Activated naive CD8-positive, alpha-beta T cell treated with anti-CD3 and anti-CD28 coated beads for 36 hours (primary cell): ENCODE measurements around the gene RPS5. TPM values are rescaled to one million over a fixed set of nuclear protein-coding genes. Genes with fewer than 3 reads are reported as not detected.
"Not testable (repeated sequence)": the region's sequence is repeated elsewhere in the genome, so short reads cannot be mapped to it uniquely, and the experiment has no call there.

ENCODE experiments used
- DNase-seq: peaks from one replicate; pipeline ENCODE4 v3.0.0; 2021
- H3K27ac Mint-ChIP-seq: one replicate; pipeline ENCODE4 v1.8.0; 2022; ENCODE audit warnings: mild to moderate bottlenecking, moderate library complexity, mixed read lengths
- H3K27me3 Mint-ChIP-seq: one replicate; pipeline ENCODE4 v1.8.0; 2022; ENCODE audit warnings: mild to moderate bottlenecking, mixed read lengths
- H3K36me3 Mint-ChIP-seq: one replicate; pipeline ENCODE4 v1.8.0; 2021; ENCODE audit warnings: mild to moderate bottlenecking, mixed read lengths
- H3K4me1 Mint-ChIP-seq: one replicate; pipeline ENCODE4 v1.8.0; 2021; ENCODE audit warnings: mixed read lengths
- H3K4me3 Mint-ChIP-seq: one replicate; pipeline ENCODE4 v1.8.0; 2022; ENCODE audit warnings: mild to moderate bottlenecking, moderate library complexity, mixed read lengths
- H3K9me3 Mint-ChIP-seq: one replicate; pipeline ENCODE4 v1.8.0; 2022; ENCODE audit warnings: mixed read lengths
- total RNA-seq, 2 experiments: library from RNA; stranded (reverse); gene quantifications; one replicate each; pipeline ENCODE4 v1.2.3, GENCODE V29; 2021

Gene RPS5
- total RNA-seq, 2 experiments from 2014 or later: 1,717 to 1,777 TPM

DNA sequence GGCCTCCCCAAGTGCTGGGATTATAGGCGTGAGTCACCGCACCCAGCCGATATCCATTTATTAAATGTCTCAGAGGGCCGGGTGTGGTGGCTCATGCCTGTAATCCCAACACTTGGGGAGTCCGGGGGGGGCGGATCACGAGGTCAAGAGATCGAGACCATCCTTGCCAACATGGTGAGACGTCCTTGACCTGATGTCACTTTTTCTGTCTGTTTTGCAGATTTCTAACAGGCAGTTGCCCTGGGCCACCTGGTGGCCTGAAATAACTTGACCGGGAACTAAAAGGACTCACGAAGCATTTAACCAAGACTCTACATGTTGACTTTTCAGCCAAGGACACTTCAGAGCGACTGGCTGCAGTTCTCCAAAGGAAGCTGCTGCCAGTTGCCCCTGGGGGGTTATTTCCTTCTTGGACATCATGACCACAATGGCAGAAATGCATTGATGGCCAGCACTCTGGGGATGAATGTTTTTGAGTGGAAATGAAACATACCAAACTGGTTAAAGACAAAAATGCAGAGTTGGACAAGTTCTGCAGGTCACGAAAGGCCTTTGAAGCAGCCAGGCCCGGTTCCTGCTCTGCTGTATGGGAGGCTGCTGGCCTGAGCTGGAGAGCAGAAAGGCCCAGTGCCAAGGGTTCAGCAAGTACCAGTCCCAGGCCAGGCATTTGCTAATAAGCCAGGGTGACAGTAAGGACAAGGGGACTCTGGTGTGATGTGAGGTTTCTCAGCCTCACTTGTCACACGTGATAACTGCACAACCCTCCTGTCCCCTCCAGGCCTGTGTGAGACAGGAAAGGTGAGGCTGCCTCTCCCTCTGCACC lies 14.5 kb upstream of the RPS5 start:
- Mint-ChIP-seq H3K27ac (no peak overlapping the region), H3K9me3 (no peaks in the 10 kb centered on the region), H3K4me1 (peaks cover 3% of the 10 kb centered on the region), H3K27me3 (no peaks in the 10 kb centered on the region), H3K36me3 (no peaks in the 10 kb centered on the region), H3K4me3 (no peak overlapping the region)
- no peak for DNase-seq

DNA sequence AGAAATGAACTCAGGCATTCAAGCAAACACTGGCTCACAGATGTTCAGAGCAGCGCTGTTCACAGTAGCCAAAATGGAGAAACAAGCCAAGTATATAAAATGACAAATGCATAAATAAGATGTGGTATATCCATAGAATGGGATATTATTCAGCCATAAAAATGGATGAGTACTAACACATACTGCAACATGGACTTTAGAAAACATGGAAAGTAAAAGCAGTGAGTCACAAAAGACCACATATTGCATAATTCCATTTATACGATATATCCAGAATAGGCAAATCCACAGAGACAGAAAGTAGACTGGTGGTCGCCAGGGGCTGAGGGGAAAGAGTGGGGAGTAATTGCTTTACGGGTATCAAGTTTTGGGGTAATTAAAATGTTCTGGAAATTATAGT lies 12.9 kb upstream of the RPS5 start:
- Mint-ChIP-seq H3K27ac (no peak overlapping the region), H3K36me3 (no peaks in the 10 kb centered on the region), H3K27me3 (no peaks in the 10 kb centered on the region), H3K4me3 (no peak overlapping the region), H3K4me1 (peaks cover 7% of the 10 kb centered on the region), H3K9me3 (no peaks in the 10 kb centered on the region)
- DNase-seq: no peak

DNA sequence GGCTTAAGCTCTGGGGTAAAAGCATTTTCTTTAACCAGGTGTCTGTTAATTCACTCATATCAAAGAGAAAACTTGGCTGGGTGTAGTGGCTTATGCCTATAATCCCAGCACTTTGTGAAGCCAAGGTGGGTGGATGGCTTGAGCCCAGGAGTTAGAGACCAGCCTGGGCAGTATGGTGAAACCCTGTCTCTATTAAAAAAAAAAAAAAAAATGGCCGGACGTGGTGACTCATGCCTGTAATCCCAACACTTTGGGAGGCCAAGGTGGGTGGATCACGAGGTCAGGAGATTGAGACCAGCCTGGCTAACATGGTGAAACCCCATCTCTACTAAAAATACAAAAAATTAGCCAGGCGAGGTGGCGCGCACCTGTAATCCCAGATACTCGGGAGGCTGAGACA lies 10.3 kb upstream of the RPS5 start:
- DNase-seq: not testable (repeated sequence)

DNA sequence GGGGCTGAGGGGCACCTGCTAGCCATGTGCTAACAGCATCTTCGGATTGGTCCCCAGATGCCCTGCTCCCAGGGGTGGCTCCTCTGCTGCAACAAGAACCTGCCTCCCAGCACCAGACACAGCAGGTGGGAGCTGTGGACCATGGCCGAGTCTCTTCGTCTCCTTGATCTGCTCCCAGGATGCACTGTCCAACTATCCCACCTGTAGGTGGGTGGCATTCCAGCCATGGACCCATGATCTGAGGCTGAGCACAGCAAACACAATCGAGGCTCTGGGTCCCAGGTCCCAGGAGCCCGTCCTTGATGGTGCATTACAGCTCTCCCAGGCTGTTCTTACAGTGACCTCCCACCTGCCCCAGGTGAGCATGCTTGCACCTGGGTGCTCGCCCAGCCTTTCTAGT lies 7.8 kb upstream of the RPS5 start:
- Mint-ChIP-seq H3K4me1 (peaks cover 23% of the 10 kb centered on the region), H3K36me3 (no peaks in the 10 kb centered on the region), H3K27ac (peak overlapping the region; percentile 88), H3K27me3 (no peaks in the 10 kb centered on the region), H3K9me3 (no peaks in the 10 kb centered on the region), H3K4me3 (peak overlapping the region; percentile 85)
- DNase-seq: no peak

More for the DNA sequence above, 10.3 kb upstream of the RPS5 start:
- H3K36me3 Mint-ChIP-seq, H3K27me3 Mint-ChIP-seq, H3K27ac Mint-ChIP-seq, H3K9me3 Mint-ChIP-seq, H3K4me3 Mint-ChIP-seq: not testable (repeated sequence)
- H3K4me1 Mint-ChIP-seq: peaks cover 17% of the 10 kb centered on the region

DNA sequence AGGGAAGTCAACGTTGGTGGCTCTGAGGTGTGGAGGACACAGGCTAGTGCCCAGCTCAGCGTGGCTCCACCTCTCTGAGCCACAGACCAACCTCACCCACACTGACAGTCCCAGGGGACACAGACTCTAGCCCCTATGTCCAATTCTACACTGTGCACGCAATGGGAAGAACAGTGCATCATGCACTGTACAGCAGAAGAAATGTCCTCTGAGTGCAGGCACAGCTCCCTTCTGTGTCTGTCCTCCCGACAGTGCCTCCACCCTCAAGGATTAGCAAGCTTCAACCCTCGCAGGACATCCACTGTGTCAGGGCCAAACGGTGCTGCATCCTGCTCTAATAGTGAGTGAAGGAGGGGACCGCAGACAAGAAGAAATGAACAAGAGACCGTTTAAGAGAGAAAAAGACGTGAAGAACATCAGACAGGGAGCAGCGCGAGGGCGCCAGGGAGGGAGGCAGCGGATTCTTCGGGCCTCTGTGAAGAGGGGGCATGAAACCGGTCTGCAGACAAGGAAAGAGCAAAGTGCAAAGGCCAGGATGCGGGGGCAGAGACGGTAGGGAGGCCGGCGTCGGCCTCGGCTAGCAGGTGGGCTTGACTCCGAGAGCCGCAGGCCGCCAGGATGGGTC lies 6.9 kb upstream of the RPS5 start:
- no peaks in the 10 kb centered on the region for H3K36me3 Mint-ChIP-seq

DNA sequence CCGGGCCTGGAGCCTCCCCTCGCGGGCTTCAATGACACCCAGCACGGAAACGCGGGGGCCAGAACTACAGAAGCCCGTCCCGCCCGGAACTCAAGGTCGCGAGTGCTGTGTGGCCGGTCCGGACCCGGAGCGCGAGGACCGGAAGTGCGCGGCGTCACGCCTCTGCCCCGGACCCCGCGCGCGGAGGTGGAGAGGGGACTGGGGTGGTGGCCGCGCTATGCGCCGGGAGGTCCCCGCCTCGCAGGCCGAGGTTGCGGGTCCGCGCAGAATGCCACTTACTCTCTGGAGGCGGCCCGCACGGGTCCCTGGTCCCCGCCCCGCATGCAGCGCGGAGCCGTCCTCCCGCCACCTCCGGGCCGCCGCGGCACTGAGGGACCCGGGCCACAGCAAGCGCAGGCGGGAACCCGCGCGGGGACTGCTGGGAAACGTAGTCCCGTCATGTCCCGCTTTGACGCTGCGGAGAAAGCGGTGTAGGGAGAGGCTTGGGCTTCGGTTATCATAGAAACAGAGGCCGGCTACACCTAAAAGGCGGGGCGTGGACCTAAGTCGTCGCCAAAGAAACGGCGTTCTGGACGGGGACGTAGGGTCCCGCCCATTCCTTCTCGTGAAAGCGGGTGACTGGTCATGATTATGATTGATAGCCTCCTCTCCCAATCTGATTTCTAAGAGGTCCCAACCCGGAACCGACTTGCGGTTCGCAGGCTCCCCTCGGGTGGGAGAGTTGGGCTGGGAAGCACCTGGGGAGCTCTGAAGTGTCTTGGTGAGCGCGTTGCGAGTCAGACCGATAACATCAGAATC lies 6.2 kb upstream of the RPS5 start, which contains the start of gene ZNF837:
Gene ZNF837 (minus strand): TSS at position 369 of the 798 bp plus-strand sequence. CDS start 11,698 bp downstream, outside the sequence.
- Mint-ChIP-seq H3K27ac (peak within 1 kb of the TSS; percentile 88), H3K27me3 (no peaks in the 10 kb centered on the region), H3K9me3 (no peaks in the 10 kb centered on the region), H3K36me3 (no peaks in the 10 kb centered on the region), H3K4me1 (peaks cover 25% of the 10 kb centered on the region), H3K4me3 (peak within 1 kb of the TSS; percentile 85)
- DNase-seq: peak; percentile 98

More for the DNA sequence above, 6.9 kb upstream of the RPS5 start:
- Mint-ChIP-seq H3K27me3 (no peaks in the 10 kb centered on the region), H3K27ac (peak overlapping the region; percentile 88), H3K9me3 (no peaks in the 10 kb centered on the region), H3K4me1 (peaks cover 21% of the 10 kb centered on the region), H3K4me3 (peak overlapping the region; percentile 85)
- no peak for DNase-seq

DNA sequence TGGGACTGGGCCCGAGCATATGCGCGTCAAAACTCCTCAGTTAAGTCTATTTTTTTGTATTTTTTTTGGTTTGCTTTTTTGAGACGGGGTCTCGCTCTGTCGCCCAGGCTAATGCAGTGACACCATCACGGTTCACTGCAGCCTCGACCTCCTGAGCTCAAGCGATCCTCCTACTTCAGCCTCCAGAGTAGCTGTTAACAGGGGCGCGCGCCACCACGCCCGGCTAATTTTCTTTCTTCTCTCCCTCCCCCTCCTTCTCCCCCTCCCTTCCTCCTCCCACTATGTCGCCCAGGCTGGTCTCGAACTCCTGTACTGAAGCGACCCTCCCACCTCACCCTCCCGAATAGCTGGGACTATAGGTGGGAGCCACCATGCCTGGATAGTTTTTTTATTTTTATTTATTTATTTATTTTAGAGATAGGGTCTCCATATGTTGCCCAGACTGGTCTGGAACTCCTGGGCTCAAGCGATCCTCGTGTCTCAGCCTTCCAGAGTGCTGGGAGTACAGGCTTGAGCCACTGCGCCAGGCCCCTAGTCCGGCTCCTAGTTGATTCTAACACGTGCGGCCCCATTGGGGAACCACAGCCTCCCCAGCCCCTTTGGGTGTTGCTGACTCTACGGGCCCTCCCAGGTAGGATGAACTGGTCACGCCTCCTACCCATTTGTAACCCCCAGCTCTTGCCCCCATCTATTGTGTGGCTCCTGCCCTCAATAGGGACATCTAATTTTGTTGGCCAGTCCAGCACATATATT lies 5.4 kb upstream of the RPS5 start:
- no peak for DNase-seq
- Mint-ChIP-seq H3K27ac (peak overlapping the region; percentile 88), H3K27me3 (no peaks in the 10 kb centered on the region), H3K36me3 (no peaks in the 10 kb centered on the region), H3K4me1 (peaks cover 25% of the 10 kb centered on the region), H3K4me3 (peak overlapping the region; percentile 85), H3K9me3 (no peaks in the 10 kb centered on the region)

DNA sequence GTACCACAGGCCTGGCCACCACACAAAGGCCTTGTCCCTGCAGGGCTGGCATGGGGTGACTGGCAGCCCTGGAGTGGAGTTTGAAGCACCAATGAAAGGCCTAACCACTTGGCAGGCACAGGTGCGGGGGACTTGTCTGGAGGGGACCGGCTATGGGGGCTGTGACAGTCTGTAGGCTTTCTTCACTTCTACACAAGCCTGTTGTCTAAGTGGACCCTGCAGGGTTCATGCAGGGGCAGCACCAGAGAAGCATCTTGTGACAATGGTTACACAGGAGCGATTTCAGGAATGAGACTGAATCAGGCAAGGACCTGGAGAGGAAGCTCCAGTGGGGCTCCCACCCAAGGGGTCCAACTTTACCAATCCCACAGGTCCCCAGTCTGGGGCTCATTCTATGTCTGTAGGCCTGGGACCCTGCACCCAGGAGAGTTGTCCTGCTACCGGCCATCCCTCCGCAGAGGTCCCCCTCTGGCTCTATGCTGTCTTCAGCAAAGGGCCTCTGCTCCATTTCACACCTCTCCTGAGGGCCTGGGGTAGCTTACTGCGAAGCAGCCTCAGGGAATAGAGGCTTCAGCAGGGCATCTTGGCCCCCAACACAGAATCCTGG lies 4.0 kb upstream of the RPS5 start:
- H3K4me1 Mint-ChIP-seq: peaks cover 28% of the 10 kb centered on the region
- no peaks in the 10 kb centered on the region for H3K27me3 Mint-ChIP-seq
- H3K4me3 Mint-ChIP-seq: no peak overlapping the region
- no peak for DNase-seq
- H3K27ac Mint-ChIP-seq: no peak overlapping the region
- no peaks in the 10 kb centered on the region for H3K9me3 Mint-ChIP-seq
- H3K36me3 Mint-ChIP-seq: peaks cover 12% of the 10 kb centered on the region

DNA sequence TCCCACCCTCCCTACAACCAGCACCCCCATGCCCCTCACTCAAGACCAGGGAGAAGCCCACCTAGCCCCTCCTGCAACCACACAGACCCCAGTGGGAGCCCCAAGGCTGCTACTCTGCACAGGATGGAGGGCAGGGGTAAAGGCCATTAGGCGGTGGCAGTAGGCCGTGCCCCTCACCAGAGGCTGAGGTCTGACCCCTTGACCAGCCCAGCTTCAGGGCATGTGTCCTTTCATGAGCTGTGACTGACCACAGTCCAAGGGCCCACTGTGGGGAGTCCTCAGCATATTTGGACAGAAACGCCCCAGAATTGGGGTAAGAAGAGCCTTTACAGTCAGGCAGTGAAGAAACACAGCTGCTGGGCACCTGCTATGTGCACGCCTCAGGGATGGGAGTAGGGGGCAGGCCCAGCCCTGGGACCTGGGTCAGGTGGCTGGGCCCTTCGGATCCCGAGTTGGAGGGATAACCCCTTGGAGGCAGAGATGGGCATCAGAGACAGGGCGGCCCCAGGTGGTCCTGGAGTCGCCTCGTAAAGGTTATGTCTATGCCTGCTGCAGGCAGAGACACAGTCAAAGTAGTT lies 1.7 kb upstream of the RPS5 start:
- H3K4me1 Mint-ChIP-seq: peaks cover 28% of the 10 kb centered on the region
- no peak for DNase-seq
- no peaks in the 10 kb centered on the region for H3K9me3 Mint-ChIP-seq
- no peaks in the 10 kb centered on the region for H3K27me3 Mint-ChIP-seq
- H3K4me3 Mint-ChIP-seq: peak overlapping the region; percentile 98
- peak overlapping the region; percentile 98 for H3K27ac Mint-ChIP-seq
- peaks cover 30% of the 10 kb centered on the region for H3K36me3 Mint-ChIP-seq

DNA sequence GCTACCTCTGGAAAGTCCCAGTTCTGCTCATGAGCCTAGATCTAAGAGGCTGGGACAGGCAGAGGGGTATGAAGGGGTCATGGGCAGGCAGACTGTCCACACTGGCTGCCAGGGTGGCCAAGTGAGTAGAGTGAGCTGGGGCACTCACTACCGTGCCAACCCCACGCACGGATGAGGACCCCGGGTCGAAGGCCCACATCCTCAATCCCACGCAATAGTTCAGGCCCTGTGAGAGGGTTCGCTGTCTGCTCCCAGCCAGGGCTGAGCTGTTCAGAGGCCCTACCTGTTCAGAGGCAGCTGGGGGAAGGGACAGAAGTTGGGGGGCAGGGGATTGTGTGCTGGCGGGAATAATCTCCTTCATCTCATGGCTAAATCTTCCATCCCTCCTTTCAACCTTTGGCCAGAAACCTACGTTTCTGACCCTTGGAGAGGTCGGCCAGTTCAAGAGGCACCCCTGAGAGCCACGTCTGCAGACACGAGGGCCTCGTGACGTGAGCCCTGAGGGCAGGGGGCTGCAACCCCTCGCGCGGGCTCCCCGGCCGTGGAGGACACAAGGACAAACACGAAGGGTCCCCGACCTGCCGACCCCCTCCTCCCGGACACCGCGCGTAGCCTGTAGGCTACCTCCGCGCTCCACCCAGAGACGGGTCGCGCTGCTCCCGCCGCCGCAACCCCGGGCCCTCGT lies 1.0 kb upstream of the RPS5 start:
- H3K4me1 Mint-ChIP-seq: peaks cover 34% of the 10 kb centered on the region
- H3K9me3 Mint-ChIP-seq: no peaks in the 10 kb centered on the region
- no peaks in the 10 kb centered on the region for H3K27me3 Mint-ChIP-seq
- peaks cover 36% of the 10 kb centered on the region for H3K36me3 Mint-ChIP-seq
- peak overlapping the region; percentile 98 for H3K27ac Mint-ChIP-seq
- peak; percentile 41 for DNase-seq
- peak overlapping the region; percentile 98 for H3K4me3 Mint-ChIP-seq

DNA sequence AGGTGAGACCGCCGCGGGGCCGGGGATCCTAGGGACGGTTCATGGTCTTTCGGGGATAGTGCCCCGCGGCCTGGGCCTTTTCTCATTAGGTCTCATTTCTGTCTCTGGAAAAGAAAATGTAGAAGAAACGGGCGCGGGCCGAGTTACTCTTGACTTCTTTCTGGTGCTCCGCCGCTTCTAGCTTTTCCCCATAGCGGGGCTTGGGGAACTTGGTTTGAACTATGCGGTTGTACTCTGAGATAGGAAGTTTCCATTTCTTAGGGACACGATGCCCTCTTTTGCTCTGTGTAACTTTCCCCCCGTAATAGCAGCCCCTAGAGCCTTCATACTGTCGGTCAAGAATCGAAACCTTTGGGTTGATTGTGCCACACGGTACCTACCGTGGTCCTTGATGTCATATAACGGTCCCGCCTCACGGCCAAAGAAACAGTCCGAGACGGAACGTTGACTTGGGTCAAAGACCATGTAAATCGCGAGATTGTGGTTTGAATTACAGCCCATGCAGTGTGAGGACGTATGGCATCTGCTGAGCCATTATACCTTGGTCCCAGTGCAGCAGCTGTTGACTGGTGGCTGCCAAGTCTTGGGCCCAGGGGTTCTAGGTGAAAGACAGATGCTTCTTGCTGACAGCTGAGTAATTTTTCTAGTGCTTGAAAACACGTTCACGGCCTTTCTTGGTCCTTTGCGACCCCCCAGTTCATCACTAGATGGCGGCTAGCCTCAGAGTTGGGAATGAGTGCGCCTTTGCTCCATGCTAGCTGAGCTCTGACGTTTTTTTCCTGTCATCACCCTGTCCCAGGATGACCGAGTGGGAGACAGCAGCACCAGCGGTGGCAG lies 487 bp downstream of the RPS5 start:
- DNase-seq: no peak
- H3K4me3 Mint-ChIP-seq: peak overlapping the region; percentile 98
- H3K27ac Mint-ChIP-seq: peak overlapping the region; percentile 98
- no peaks in the 10 kb centered on the region for H3K27me3 Mint-ChIP-seq
- peaks cover 31% of the 10 kb centered on the region for H3K4me1 Mint-ChIP-seq
- peaks cover 41% of the 10 kb centered on the region for H3K36me3 Mint-ChIP-seq
- H3K9me3 Mint-ChIP-seq: no peaks in the 10 kb centered on the region

DNA sequence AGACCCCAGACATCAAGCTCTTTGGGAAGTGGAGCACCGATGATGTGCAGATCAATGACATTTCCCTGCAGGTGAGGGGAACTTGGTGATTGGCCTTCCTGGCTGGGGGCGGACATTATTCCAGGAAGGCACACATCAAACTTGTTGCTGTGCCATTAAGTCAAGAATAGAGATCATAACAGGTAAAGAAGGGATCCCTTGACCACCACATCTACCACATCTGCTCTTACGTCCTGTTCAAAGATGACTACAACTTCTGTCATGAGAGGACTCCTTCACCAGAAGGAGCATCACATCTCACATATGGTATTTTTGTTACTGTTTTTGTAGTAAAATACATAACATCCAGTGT lies 1.1 kb downstream of the RPS5 start:
- DNase-seq: no peak
- Mint-ChIP-seq H3K4me3 (peak overlapping the region; percentile 98), H3K36me3 (peaks cover 41% of the 10 kb centered on the region), H3K27ac (peak overlapping the region; percentile 98), H3K4me1 (peaks cover 35% of the 10 kb centered on the region), H3K9me3 (no peaks in the 10 kb centered on the region), H3K27me3 (no peaks in the 10 kb centered on the region)
